ENCODE data around the gene NEDD8. TPM values are rescaled to one million over a fixed set of nuclear protein-coding genes. Genes with fewer than 3 reads are reported as not detected.

NEDD8 gene
- total and polyA plus RNA-seq, 4 donors, result 32.3 to 136 (median 78.1) TPM

- H3K4me1 ChIP-seq (ENCODE audit: control insufficient read depth in 4 of 4, insufficient read depth in 4 of 4, low read length in 3 of 4), result peaks cover 5 to 38% (median 27%) of the 10 kb centered on the region in 4 donors
- H3K4me3 ChIP-seq (ENCODE audit: low read depth in 1 of 3, low read length in 3 of 3), result peak within 1 kb of the TSS; percentile 76 to 96 (median 85)
- no peaks in the 10 kb centered on the region for H3K9me3 ChIP-seq (ENCODE audit: control insufficient read depth in 4 of 4, low read length in 3 of 4)
- 4% methylated on average over 38 of the region's 38 CpGs for WGBS
- peak within 1 kb of the TSS; percentile 83 to 85 for H3K9ac ChIP-seq (ENCODE audit: low read depth in 1 of 2, low read length in 2 of 2)
- H3K27me3 ChIP-seq (ENCODE audit: control insufficient read depth in 4 of 4, insufficient read depth in 4 of 4, low read length in 3 of 4), result no peaks in the 10 kb centered on the region
- H3K27ac ChIP-seq (ENCODE audit: low read depth in 1 of 2, low read length in 2 of 2), result peak within 1 kb of the TSS; percentile 80 to 81
- H3K36me3 ChIP-seq (ENCODE audit: control insufficient read depth in 4 of 4, insufficient read depth in 3 of 4, low read depth in 1 of 4, low read length in 3 of 4), result peaks cover 2 to 26% (median 19%) of the 10 kb centered on the region in 4 donors
- DNase-seq (ENCODE audit: low spot score), result no peak
- TF ChIP-seq TAF1 (conservative IDR thresholded peaks at IDR 0.05), result no peak
- TF ChIP-seq YY1 (IDR thresholded peaks at IDR 0.05), result peak; percentile 60
- peak; percentile 11 to 22 for TF ChIP-seq HNF4A (conservative IDR thresholded peaks at IDR 0.05)
- TF ChIP-seq SP1 (IDR thresholded peaks at IDR 0.05), result peak; percentile 34
- TF ChIP-seq HNF4G (IDR thresholded peaks at IDR 0.05), result peak; percentile 26
- no peak for TF ChIP-seq ATF3 (IDR thresholded peaks at IDR 0.05)
- no peak for TF ChIP-seq RAD21 (IDR thresholded peaks at IDR 0.05)
- peak in 1 of 2 donors; percentile 48 for TF ChIP-seq RXRA (IDR thresholded peaks at IDR 0.05)
- TF ChIP-seq CTCF (IDR thresholded peaks at IDR 0.05; ENCODE audit: low read depth, low read length, missing input control), result no peak
- TF ChIP-seq FOXA2 (IDR thresholded peaks at IDR 0.05), result no peak
- TF ChIP-seq NR2F2 (IDR thresholded peaks at IDR 0.05), result peak; percentile 61
- no peak for TF ChIP-seq FOXA1 (IDR thresholded peaks at IDR 0.05)
- TF ChIP-seq JUND (IDR thresholded peaks at IDR 0.05), result no peak
- peak; percentile 64 to 89 for TF ChIP-seq GABPA (IDR thresholded peaks at IDR 0.05 in 1 of 2, conservative IDR thresholded peaks at IDR 0.05 in 1 of 2)
Observed at GRCh38 chr14:24232645-24233537, 724 bp upstream of the NEDD8 start, which contains the start of gene GMPR2. TSS of gene GMPR2 (plus strand) at chr14:24232929. CDS start at chr14:24233254, 325 bp downstream.

- Histone ChIP-seq H3K36me3 (ENCODE audit: control insufficient read depth in 4 of 4, insufficient read depth in 3 of 4, low read depth in 1 of 4, low read length in 3 of 4) (peaks cover 4 to 14% (median 9%) of the 10 kb centered on the region in 4 donors), H3K9me3 (ENCODE audit: control insufficient read depth in 4 of 4, low read length in 3 of 4) (no peaks in the 10 kb centered on the region), H3K27me3 (ENCODE audit: control insufficient read depth in 4 of 4, insufficient read depth in 4 of 4, low read length in 3 of 4) (no peaks in the 10 kb centered on the region), H3K4me3 (ENCODE audit: low read depth in 1 of 3, low read length in 3 of 3) (peak overlapping the region; percentile 76 to 96 (median 85)), H3K9ac (ENCODE audit: low read depth in 1 of 2, low read length in 2 of 2) (peak overlapping the region; percentile 83 to 85), H3K4me1 (ENCODE audit: control insufficient read depth in 4 of 4, insufficient read depth in 4 of 4, low read length in 3 of 4) (peaks cover 5 to 38% (median 27%) of the 10 kb centered on the region in 4 donors), H3K27ac (ENCODE audit: low read depth in 1 of 2, low read length in 2 of 2) (peak overlapping the region; percentile 80 to 81)
- no peak for TF ChIP-seq EGR1 (IDR thresholded peaks at IDR 0.05; ENCODE audit: low read depth in 2 of 2)
- no peak for DNase-seq (ENCODE audit: low spot score)
- WGBS, result 11% methylated on average over 23 of the region's 23 CpGs
Observed at GRCh38 chr14:24231263-24232120, 675 bp downstream of the NEDD8 start.
